GM18507 (cell line): ENCODE data around the gene GKN2.
"Not testable (repeated sequence)": the region's sequence is repeated elsewhere in the genome, so short reads cannot be mapped to it uniquely, and the experiment has no call there.

Experiments
- DNase-seq: peaks from one replicate; pipeline ENCODE4 v3.0.0; 2011; ENCODE audit warnings: low read depth; ENCODE audit not compliant: insufficient read length; ENCODE audit errors: extremely low spot score
- FAIRE-seq: peaks from 2 replicates; lab custom pipeline; 2011; peaks lifted over from hg19 to GRCh38; lab: Jason Lieb, UNC

Gene GKN2

GRCh38 chr2:68905116-68905515, 47.6 kb downstream of the GKN2 start:
- FAIRE-seq (no peak), DNase-seq (no peak)

- no peak for FAIRE-seq
- no peak for DNase-seq
These were observed 51.1 kb downstream of the GKN2 start for GRCh38 chr2:68901561-68901960.

DNA sequence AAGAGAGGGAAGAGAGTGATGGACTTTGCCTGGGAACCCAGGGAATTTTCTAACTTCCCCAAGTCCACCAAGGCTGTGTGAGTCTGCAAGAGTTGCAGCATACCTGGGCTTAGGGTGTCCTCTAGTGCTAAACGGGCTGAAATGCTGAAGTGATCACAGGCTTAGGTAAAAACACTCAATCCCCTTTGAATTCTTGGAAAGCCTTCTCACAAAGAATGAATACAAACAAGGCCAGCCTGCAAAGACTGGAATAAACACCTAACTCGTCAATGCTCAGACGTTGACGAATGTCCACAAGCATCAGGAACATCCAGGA, 51.5 kb downstream of the GKN2 start:
- FAIRE-seq (no peak), DNase-seq (no peak)

GRCh38 chr2:68900496-68901198, 52.0 kb downstream of the GKN2 start:
- FAIRE-seq, result no peak
- DNase-seq, result no peak

- not testable (repeated sequence) for DNase-seq, FAIRE-seq
These were observed 56.7 kb downstream of the GKN2 start for GRCh38 chr2:68895981-68896380.
